HEK293T (cell line): ENCODE data around the gene CARD11.

Source experiments
- ARNT ChIP-seq: fragments of 450-650 bp; IDR thresholded peaks from 2 replicates; pipeline ENCODE4 v1.6.1; 2017; ENCODE audit warnings: mild to moderate bottlenecking
- ELF4 ChIP-seq: fragments of 450-650 bp; IDR thresholded peaks from 2 replicates; pipeline ENCODE4 v1.6.1; 2017; ENCODE audit warnings: antibody characterized with exemption
- FOXA1 ChIP-seq: fragments of 450-650 bp; IDR thresholded peaks from 2 replicates; pipeline ENCODE4 v1.6.1; 2016; ENCODE audit warnings: mild to moderate bottlenecking
- FOXM1 ChIP-seq: fragments of 450-650 bp; IDR thresholded peaks from 2 replicates; pipeline ENCODE4 v1.6.1; 2017; ENCODE audit warnings: mild to moderate bottlenecking, borderline replicate concordance
- HDGF ChIP-seq: fragments of 450-650 bp; IDR thresholded peaks from 2 replicates; pipeline ENCODE4 v1.6.1; 2017; ENCODE audit warnings: antibody characterized with exemption, borderline replicate concordance
- L3MBTL2 ChIP-seq: fragments of 450-650 bp; conservative IDR thresholded peaks from 2 replicates; pipeline ENCODE4 v1.6.1; 2016; ENCODE audit warnings: mild to moderate bottlenecking
- SP1 ChIP-seq: fragments of 450-650 bp; IDR thresholded peaks from 2 replicates; pipeline ENCODE4 v1.6.1; 2017
- SUZ12 ChIP-seq: fragments of 450-650 bp; IDR thresholded peaks from 2 replicates; pipeline ENCODE4 v1.6.1; 2016; ENCODE audit warnings: mild to moderate bottlenecking
- TARDBP ChIP-seq: fragments of 450-650 bp; IDR thresholded peaks from 2 replicates; pipeline ENCODE4 v1.6.1; 2016
- ZNF384 ChIP-seq: fragments of 450-650 bp; IDR thresholded peaks from 2 replicates; pipeline ENCODE4 v1.6.1; 2016

DNA sequence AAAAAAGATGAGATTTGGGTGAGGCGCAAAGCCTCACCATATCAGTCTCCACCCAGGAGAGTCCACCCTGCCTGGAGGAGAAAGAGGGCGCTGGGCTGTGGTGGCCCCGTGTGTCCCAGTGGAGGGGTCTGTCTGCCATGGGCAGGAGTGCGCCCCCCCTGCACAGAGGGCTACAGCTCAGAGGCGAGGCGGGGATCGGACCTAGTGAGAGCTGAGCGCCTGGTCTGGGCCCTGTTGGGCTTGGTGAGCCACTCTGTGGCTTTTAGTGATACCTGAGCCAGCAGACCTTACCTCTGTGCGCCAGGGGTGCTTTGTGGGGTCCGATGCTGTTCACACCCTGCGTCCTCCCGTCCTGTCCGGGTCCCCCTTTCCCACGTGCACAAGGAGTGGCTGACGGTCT lies 173.7 kb downstream of the CARD11 start:
- TF ChIP-seq ELF4 (no peak), SUZ12 (no peak), SP1 (no peak), FOXA1 (no peak), FOXM1 (no peak), ZNF384 (no peak), TARDBP (no peak), L3MBTL2 (no peak), ARNT (no peak), HDGF (no peak)
